Subcutaneous adipose tissue (tissue), 4 donors: ENCODE data around the gene FNIP2. TPM values are rescaled to one million over a fixed set of nuclear protein-coding genes. Genes with fewer than 3 reads are reported as not detected.

Experiments used
- total RNA-seq, 4 donors: library from RNA; depleted of rRNA; stranded (reverse); fragments of >200 nt; gene quantifications; one replicate each; pipeline ENCODE4 v1.1.0, GENCODE V29; 2016
- TF ChIP-seq, protein P1 (sequence below): fragments of 450-650 bp; IDR thresholded peaks from one replicate; pipeline ENCODE4 v1.5.1; 2016; ENCODE audit warnings: low read depth, mild to moderate bottlenecking, control low read depth, antibody characterized with exemption, moderate library complexity

The FNIP2 gene
- total RNA-seq, 4 donors from 2014 or later, result 64.1 to 97.1 (median 83.9) TPM

DNA sequence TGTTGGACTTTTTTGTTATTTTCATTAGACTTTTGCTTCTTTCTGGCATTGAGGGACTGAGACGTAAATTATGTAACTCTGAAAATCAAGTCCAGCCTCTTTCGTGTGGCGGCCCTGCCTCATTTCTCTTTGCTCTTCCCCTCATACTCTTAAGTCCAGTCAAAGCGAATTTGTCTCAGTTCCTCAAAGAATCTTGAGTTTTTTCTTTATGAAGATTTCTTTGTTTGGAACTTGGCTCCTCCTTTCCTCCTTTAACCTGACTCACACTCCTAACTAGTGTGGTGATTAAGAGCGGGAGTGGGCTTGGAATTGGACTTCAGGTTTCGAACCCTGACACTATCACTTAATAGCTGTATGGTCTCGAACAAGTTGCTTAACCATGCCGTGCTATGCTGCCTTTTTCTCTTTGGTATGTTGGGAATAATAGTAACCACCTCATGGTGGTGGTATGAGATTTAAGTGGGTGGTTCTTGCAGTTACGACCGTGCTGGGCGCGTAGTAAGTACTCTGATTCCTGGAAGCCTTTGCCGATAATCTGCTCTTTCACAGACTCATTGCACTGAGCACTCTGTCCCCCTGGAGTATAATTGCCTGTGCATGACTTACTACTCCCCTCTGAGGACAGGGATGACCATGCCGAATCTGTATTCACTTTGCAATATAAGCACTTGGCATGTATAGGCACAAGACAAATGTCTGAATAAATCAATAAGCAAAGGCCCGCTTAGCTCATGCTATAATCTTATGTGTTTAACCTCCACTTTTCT lies 19.1 kb downstream of the FNIP2 start:
- TF ChIP-seq, protein P1, sequence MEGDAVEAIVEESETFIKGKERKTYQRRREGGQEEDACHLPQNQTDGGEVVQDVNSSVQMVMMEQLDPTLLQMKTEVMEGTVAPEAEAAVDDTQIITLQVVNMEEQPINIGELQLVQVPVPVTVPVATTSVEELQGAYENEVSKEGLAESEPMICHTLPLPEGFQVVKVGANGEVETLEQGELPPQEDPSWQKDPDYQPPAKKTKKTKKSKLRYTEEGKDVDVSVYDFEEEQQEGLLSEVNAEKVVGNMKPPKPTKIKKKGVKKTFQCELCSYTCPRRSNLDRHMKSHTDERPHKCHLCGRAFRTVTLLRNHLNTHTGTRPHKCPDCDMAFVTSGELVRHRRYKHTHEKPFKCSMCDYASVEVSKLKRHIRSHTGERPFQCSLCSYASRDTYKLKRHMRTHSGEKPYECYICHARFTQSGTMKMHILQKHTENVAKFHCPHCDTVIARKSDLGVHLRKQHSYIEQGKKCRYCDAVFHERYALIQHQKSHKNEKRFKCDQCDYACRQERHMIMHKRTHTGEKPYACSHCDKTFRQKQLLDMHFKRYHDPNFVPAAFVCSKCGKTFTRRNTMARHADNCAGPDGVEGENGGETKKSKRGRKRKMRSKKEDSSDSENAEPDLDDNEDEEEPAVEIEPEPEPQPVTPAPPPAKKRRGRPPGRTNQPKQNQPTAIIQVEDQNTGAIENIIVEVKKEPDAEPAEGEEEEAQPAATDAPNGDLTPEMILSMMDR, result no peak

DNA sequence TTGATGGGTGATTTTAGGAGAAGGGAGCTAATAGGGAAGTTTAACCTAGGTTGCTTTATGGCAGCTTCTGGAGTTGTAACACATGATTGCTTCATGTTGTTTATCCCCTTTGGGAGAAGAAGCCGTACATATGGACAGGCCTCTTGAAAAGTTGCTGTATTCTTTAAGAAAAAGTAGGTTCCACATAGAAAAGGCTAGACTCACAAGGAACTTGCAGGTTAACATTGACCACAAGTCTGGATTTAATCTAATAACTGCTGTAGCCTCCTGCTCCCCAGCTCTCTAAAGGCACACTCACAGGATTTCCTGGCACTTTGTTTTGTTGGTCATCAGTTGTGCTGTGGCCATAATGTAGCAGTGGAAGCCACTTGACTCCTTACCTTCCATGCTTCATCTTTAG lies 19.7 kb downstream of the FNIP2 start:
- TF ChIP-seq, protein P1, result no peak

DNA sequence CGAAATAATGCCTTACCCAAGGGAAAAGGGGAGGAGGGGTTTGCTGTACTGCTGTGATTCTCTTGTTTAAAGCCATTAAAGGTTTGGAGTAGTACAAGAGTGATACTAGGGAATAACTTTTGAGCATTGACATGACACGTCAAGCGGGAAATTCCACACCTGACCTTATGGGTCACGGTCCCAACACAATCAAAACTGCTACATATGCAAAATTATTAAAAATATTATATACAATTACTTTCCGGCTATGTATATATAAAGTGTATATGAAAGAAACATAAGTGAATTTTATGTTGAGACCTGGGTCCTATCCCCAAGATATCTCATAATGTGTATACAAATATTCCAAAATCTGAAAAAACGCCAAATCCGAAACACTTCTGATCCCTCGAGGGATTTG lies 21.0 kb downstream of the FNIP2 start:
- TF ChIP-seq, protein P1, result no peak

DNA sequence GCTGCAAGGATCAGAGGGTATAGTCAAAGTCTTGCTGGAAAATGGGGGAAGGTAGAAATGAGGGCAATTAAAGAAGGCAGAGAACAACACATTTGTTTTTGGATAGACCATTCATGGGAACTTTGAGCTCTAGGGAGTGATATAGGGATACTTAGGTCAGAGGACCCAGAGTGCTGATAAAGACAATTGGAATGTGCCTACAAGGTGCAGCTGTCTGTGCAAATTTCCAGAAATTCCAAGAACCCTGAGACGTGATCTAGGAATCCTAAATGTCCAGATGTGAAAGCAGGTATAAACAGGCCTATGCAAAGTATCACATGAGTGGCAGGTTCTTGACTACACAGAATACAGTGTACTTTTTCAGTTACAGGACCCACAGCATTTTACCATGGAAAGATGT lies 24.2 kb downstream of the FNIP2 start:
- TF ChIP-seq, protein P1, result no peak

DNA sequence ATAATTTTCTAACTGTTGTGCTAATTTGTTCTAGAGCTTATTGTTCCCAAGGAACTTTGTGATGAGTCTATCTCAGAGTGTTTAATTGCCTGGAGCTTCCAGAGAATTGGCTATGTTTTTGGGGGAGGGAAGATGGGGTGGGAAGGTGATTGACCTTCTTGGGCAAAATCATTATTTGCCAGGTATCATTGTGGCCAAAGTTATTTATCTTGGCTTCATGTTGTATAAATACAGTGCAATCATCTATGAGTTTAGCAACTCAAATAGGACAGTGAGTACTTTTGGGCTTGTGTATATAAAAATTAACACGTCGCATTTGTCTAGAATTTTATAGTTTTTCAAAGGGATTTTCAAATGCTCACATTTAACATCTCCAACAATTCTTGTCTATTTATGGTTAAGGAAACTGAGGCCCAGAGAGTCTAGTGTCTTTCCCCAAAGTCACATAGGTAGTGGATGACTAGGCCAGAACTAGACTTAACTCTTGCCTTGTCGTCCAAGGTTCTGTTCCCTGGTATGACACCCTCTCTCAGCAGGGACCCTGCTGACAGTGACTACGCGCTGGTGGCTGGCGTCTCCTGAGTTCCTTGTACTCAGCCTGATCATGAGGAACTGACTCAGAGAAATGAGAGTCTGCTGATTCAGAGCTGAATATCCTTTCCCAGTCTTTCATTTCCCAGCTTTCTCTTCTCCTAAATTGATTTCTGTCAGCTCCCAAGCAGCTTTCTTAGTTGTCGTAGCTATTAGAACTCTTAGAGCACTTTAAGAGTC lies 27.7 kb downstream of the FNIP2 start:
- TF ChIP-seq, protein P1, result no peak

DNA sequence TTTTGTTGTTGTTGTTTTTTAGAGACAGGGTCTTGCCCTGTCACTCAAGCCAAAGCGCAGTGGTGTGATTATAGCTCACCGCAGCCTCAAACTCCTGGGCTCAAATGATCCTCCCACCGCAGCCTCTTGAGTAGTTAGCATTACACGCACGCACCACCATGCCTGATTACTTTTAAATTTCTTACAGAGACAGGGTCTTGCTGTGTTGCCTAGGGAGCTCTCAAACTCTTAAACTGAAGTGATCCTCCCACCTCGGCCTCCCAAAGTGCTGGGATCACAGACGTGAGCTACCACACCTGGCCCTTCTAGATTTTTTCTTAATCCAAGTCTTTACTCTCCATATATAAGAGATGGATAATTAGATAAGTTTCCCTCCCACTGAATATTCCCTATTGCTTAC lies 29.2 kb downstream of the FNIP2 start:
- TF ChIP-seq, protein P1, result no peak

DNA sequence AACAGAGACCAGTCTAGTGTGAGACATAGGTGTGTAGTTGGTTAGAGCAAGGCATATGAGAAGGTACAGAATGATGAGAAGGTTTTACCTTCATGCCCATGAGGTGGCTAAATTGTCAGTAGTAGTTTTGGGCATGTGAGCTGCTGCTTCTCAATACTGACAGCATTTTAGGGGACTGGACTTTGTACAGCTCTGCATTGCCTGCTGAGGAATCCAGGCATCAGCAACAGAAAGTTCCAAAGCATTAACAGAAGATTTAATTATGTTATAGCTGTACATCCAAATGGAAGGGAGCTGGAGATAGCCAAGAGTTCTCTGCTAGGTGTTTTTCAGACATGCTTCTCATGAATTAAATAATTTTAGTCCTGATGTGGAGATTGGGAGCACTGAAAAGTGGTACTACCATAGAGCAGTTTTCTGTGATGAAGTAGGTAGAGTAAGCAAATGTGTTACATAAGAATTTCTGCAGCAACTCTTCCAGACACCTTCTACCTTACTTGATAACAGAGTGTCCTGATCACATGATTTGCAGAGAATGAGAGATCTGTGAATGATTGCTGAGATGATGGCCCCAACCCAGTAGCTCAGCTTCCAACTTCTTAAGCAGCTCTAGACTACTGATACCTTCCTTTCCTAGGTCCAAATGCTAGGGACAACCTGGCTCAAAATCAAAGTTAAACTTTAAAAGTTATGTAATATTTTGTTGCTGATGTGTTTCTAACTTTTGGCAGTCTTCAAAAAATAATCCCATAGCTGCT lies 30.4 kb downstream of the FNIP2 start:
- TF ChIP-seq, protein P1, result no peak
